ENCODE measurements around the gene SST. TPM values are rescaled to one million over a fixed set of nuclear protein-coding genes. Genes with fewer than 3 reads are reported as not detected.

The SST gene
- total and polyA plus RNA-seq, 2 of the 13 experiments (the other 11 are each of a cell fraction or from before 2014, with no cell fraction given) = not detected

DNA sequence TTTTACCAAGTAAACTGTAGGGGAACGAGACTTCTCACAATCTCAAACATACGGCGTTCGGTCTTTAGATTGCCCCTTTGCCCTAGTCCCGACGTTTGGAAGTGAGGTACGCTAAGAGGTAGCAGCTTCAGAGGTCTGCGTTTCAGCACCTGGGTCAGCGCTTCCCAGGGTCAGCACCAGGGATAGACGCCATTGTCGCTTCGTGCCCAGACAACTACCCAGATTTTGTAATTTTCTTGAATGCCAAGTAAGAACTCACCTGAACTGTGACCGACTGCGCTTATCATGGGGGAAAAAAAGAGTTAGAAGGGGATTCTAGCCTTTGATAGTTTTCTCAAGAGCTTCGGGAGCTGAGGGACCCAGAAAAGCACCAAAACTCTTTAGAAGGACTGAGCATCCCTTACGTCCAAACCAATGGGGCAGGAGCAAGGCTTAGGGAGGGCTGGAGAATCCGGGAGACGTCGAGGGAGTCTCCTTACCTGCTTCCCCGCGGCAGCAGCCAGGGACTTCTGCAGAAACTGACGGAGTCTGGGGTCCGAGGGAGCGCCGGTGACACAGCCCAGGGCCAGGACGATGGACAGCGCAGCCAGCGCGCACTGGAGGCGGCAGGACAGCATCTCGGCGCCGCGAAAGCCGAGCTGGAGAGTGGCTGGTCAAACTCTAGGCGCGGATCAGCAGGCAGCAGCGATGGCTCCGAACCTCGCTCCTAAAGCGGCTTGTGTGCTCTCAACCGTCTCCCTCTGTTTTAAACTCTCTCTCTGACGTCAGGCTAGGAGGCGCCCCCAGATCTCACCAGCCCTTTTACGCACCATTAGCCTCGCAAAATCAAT is at the start of gene SST (continued):
- TF ChIP-seq NFAT5 (CRISPR knock-in tag; IDR thresholded peaks at IDR 0.05) (peak; percentile 99), ZMAT3 (CRISPR knock-in tag; conservative IDR thresholded peaks at IDR 0.05) (peak; percentile 94; the same call in 1 of the 2 replicates), GLI4 (CRISPR knock-in tag; IDR thresholded peaks at IDR 0.05; ENCODE audit: borderline replicate concordance) (peak; percentile 95), ZFX (CRISPR knock-in tag; IDR thresholded peaks at IDR 0.05; ENCODE audit: low read depth) (no peak), ZNF329 (CRISPR knock-in tag; IDR thresholded peaks at IDR 0.05; ENCODE audit: low read depth) (peak; percentile 94), JUNB (CRISPR knock-in tag; IDR thresholded peaks at IDR 0.05; ENCODE audit: borderline replicate concordance) (0 out of 2 replicates have a peak, but pooled peaks have one; percentile 67), ZNF281 (CRISPR knock-in tag; IDR thresholded peaks at IDR 0.05; ENCODE audit: borderline replicate concordance) (peak; percentile 87), AKAP8 (CRISPR knock-in tag; IDR thresholded peaks at IDR 0.05) (peak; percentile 78), ETV5 (CRISPR knock-in tag; IDR thresholded peaks at IDR 0.05; ENCODE audit: borderline replicate concordance) (peak; percentile 73), FOXO1 (CRISPR knock-in tag; IDR thresholded peaks at IDR 0.05) (peak; percentile 88), KDM6A (CRISPR knock-in tag; IDR thresholded peaks at IDR 0.05; ENCODE audit: low read depth) (no peak), ZNF354B (CRISPR knock-in tag; IDR thresholded peaks at IDR 0.05) (0 out of 2 replicates have a peak, but pooled peaks have one; percentile 54), RNF219 (CRISPR knock-in tag; IDR thresholded peaks at IDR 0.05) (0 out of 2 replicates have a peak, but pooled peaks have one; percentile 58), KDM5B (CRISPR knock-in tag; IDR thresholded peaks at IDR 0.05; ENCODE audit: borderline replicate concordance) (peak; percentile 89)
- TF ChIP-seq, protein P1, sequence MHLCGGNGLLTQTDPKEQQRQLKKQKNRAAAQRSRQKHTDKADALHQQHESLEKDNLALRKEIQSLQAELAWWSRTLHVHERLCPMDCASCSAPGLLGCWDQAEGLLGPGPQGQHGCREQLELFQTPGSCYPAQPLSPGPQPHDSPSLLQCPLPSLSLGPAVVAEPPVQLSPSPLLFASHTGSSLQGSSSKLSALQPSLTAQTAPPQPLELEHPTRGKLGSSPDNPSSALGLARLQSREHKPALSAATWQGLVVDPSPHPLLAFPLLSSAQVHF (CRISPR knock-in tag; IDR thresholded peaks at IDR 0.05) = 0 out of 2 replicates have a peak, but pooled peaks have one; percentile 28

Measured in HepG2 (cell line).